Right renal pelvis (tissue), 4 donors: ENCODE data around the gene FTSJ1. TPM values are rescaled to one million over a fixed set of nuclear protein-coding genes. Genes with fewer than 3 reads are reported as not detected.

Experiments used
- DNase-seq, 4 donors: peaks; one replicate each; pipeline ENCODE4 v3.0.0-alpha.2; 2013; ENCODE audit warnings: low read depth in 4 of 4, low spot score in 3 of 4, missing footprints in 1 of 4
- polyA plus RNA-seq, 4 donors: library from polyadenylated mRNA; unstranded; fragments of 120-200 nt; gene quantifications; one replicate each; pipeline ENCODE4 v1.2.1, GENCODE V29; 2013; ENCODE audit not compliant: insufficient read length in 4 of 4

FTSJ1 gene
- polyA plus RNA-seq, 4 donors = 35.1 to 39.5 (median 36.3) TPM

GRCh38 chrX:48470110-48470832 is 5.7 kb upstream of the FTSJ1 start, which contains the start of gene SLC38A5:
Gene SLC38A5 (minus strand): TSS chrX:48470260. CDS start chrX:48467924, 2,336 bp downstream.
- DNase-seq = no peak

- DNase-seq = no peak
Observed at GRCh38 chrX:48470833-48471118, 5.2 kb upstream of the FTSJ1 start.

GRCh38 chrX:48471504-48471903 is 4.5 kb upstream of the FTSJ1 start:
- no peak for DNase-seq

GRCh38 chrX:48472225-48472624 is 3.8 kb upstream of the FTSJ1 start:
- no peak for DNase-seq

GRCh38 chrX:48472851-48473703 is 2.9 kb upstream of the FTSJ1 start:
- no peak for DNase-seq

GRCh38 chrX:48473704-48473990 is 2.4 kb upstream of the FTSJ1 start:
- no peak for DNase-seq

GRCh38 chrX:48474127-48474526 is 1.9 kb upstream of the FTSJ1 start:
- no peak for DNase-seq

- no peak for DNase-seq
Observed at GRCh38 chrX:48474581-48474980, 1.4 kb upstream of the FTSJ1 start.

- DNase-seq = no peak
Observed at GRCh38 chrX:48475296-48475695, 703 bp upstream of the FTSJ1 start.

GRCh38 chrX:48476919-48477318 is 920 bp downstream of the FTSJ1 start:
- no peak for DNase-seq

- no peak for DNase-seq
Observed at GRCh38 chrX:48477960-48478755, 2.2 kb downstream of the FTSJ1 start.

GRCh38 chrX:48478806-48479205 is 2.8 kb downstream of the FTSJ1 start:
- DNase-seq = no peak

GRCh38 chrX:48480142-48480541 is 4.1 kb downstream of the FTSJ1 start:
- DNase-seq = no peak

- DNase-seq = no peak
Observed at GRCh38 chrX:48480583-48480982, 4.6 kb downstream of the FTSJ1 start.

- DNase-seq = no peak
Observed at GRCh38 chrX:48482526-48482925, 6.5 kb downstream of the FTSJ1 start.

- no peak for DNase-seq
Observed at GRCh38 chrX:48487362-48487798, 11.4 kb downstream of the FTSJ1 start.

- DNase-seq = no peak
Observed at GRCh38 chrX:48488034-48488433, 12.0 kb downstream of the FTSJ1 start.

- DNase-seq = no peak
Observed at GRCh38 chrX:48489296-48489695, 13.3 kb downstream of the FTSJ1 start.

- no peak for DNase-seq
Observed at GRCh38 chrX:48489892-48490291, 13.9 kb downstream of the FTSJ1 start.

GRCh38 chrX:48490661-48491060 is 14.7 kb downstream of the FTSJ1 start:
- DNase-seq = no peak

- no peak for DNase-seq
Observed at GRCh38 chrX:48491809-48492208, 15.8 kb downstream of the FTSJ1 start.
